K562 (cell line): ENCODE measurements around the gene PRR23A. TPM values are rescaled to one million over a fixed set of nuclear protein-coding genes. Genes with fewer than 3 reads are reported as not detected.

ENCODE experiments used
- polyA plus RNA-seq, 8 experiments: library from polyadenylated mRNA; depleted of rRNA in 4 of 8; stranded (reverse) in 5 of 8; unstranded in 3 of 8; fragments of >200 nt; fragmentation: Nextera tagmentation in 2 of 8; fragmentation: Illumina TruSeq in 1 of 8; extraction: Ambion mirVana in 2 of 8; extraction: Trizol in 1 of 8; gene quantifications; 2 replicates each; pipeline versions ENCODE4 v1.2.1 to v1.2.3, GENCODE V29; 2011 to 2014; ENCODE audit warnings: inconsistent platforms in 1 of 8, missing spikeins in 1 of 8
- total RNA-seq, 7 experiments: library from RNA; depleted of rRNA in 6 of 7; stranded (reverse); fragments of >200 nt in 6 of 7; fragmentation: Illumina TruSeq in 2 of 7; extraction: Trizol in 2 of 7; gene quantifications; 2 replicates each; pipeline versions ENCODE4 v1.2.1 to v1.2.3, GENCODE V29; 2011 to 2021; ENCODE audit warnings: low replicate concordance in 1 of 7

PRR23A gene
- total and polyA plus RNA-seq, 9 of the 15 experiments (the other 6 are each of a cell fraction or from before 2014, with no cell fraction given) = not detected

Other genes starting within 250 kb of the PRR23A start
- gene PIK3CB, start 171.3 kb downstream of the PRR23A start, total RNA-seq (2014; rRNA removed) = 26.2 and 30.0 TPM in 2 replicates
- 28.3 and 35.0 TPM in 2 replicates for gene PIK3CB, start 171.3 kb downstream of the PRR23A start, total RNA-seq (2014; rRNA removed; fragmentation: Illumina TruSeq; extraction: Trizol)
- gene PIK3CB, start 171.3 kb downstream of the PRR23A start, total RNA-seq (2015; rRNA removed; fragmentation: Illumina TruSeq; extraction: Trizol) = 21.6 and 23.0 TPM in 2 replicates
- gene PIK3CB, start 171.3 kb downstream of the PRR23A start, total RNA-seq (2021) = 53.8 and 62.6 TPM in 2 replicates
- gene PIK3CB, start 171.3 kb downstream of the PRR23A start, polyA plus RNA-seq (2011; rRNA removed) = 41.4 and 45.4 TPM in 2 replicates
- 58.8 and 59.8 TPM in 2 replicates for gene PIK3CB, start 171.3 kb downstream of the PRR23A start, polyA plus RNA-seq (2014; fragmentation: Illumina TruSeq; extraction: Trizol)
- 10 to 100 TPM; 15.3 to 19.6 TPM for gene PIK3CB, start 171.3 kb downstream of the PRR23A start, polyA plus RNA-seq (2014; fragmentation: Nextera tagmentation; extraction: Ambion mirVana)
- 36.9 and 40.4 TPM in 2 replicates for gene PIK3CB, start 171.3 kb downstream of the PRR23A start, polyA plus RNA-seq (2014; rRNA removed)
- 10.8 and 13.3 TPM in 2 replicates for gene FOXL2, start 59.1 kb downstream of the PRR23A start, total RNA-seq (2014; rRNA removed)
- 2.1 and 2.4 TPM in 2 replicates for gene FOXL2, start 59.1 kb downstream of the PRR23A start, total RNA-seq (2014; rRNA removed; fragmentation: Illumina TruSeq; extraction: Trizol)
- 4.1 and 4.6 TPM in 2 replicates for gene FOXL2, start 59.1 kb downstream of the PRR23A start, total RNA-seq (2015; rRNA removed; fragmentation: Illumina TruSeq; extraction: Trizol)
- 21.4 and 22.1 TPM in 2 replicates for gene FOXL2, start 59.1 kb downstream of the PRR23A start, total RNA-seq (2021)
- gene FOXL2, start 59.1 kb downstream of the PRR23A start, polyA plus RNA-seq (2011; rRNA removed) = 3.1 and 4.0 TPM in 2 replicates
- gene FOXL2, start 59.1 kb downstream of the PRR23A start, polyA plus RNA-seq (2014; fragmentation: Illumina TruSeq; extraction: Trizol) = 3.2 and 5.5 TPM in 2 replicates
- under 1 TPM; 0.27 to 0.29 TPM for gene FOXL2, start 59.1 kb downstream of the PRR23A start, polyA plus RNA-seq (2014; fragmentation: Nextera tagmentation; extraction: Ambion mirVana)
- gene FOXL2, start 59.1 kb downstream of the PRR23A start, polyA plus RNA-seq (2014; rRNA removed) = 12.6 and 14.3 TPM in 2 replicates
- gene FOXL2NB, start 59.1 kb downstream of the PRR23A start, total RNA-seq (2014; rRNA removed) = 9.5 and 12.6 TPM in 2 replicates
- 5.9 and 6.1 TPM in 2 replicates for gene FOXL2NB, start 59.1 kb downstream of the PRR23A start, total RNA-seq (2014; rRNA removed; fragmentation: Illumina TruSeq; extraction: Trizol)
- 5.0 and 5.1 TPM in 2 replicates for gene FOXL2NB, start 59.1 kb downstream of the PRR23A start, total RNA-seq (2015; rRNA removed; fragmentation: Illumina TruSeq; extraction: Trizol)
- gene FOXL2NB, start 59.1 kb downstream of the PRR23A start, total RNA-seq (2021) = 10.2 TPM in 2 replicates
- gene FOXL2NB, start 59.1 kb downstream of the PRR23A start, polyA plus RNA-seq (2011; rRNA removed) = 17.4 and 20.3 TPM in 2 replicates
- 9.0 and 10.1 TPM in 2 replicates for gene FOXL2NB, start 59.1 kb downstream of the PRR23A start, polyA plus RNA-seq (2014; fragmentation: Illumina TruSeq; extraction: Trizol)
- gene FOXL2NB, start 59.1 kb downstream of the PRR23A start, polyA plus RNA-seq (2014; fragmentation: Nextera tagmentation; extraction: Ambion mirVana) = under 1 TPM; 0.71 to 0.86 TPM
- gene FOXL2NB, start 59.1 kb downstream of the PRR23A start, polyA plus RNA-seq (2014; rRNA removed) = 13.5 and 18.4 TPM in 2 replicates
- gene PRR23B, start 14.7 kb upstream of the PRR23A start, total RNA-seq (2014; rRNA removed) = not detected in 2 replicates
- not detected in 2 replicates for gene PRR23B, start 14.7 kb upstream of the PRR23A start, total RNA-seq (2014; rRNA removed; fragmentation: Illumina TruSeq; extraction: Trizol)
- not detected in 2 replicates for gene PRR23B, start 14.7 kb upstream of the PRR23A start, total RNA-seq (2015; rRNA removed; fragmentation: Illumina TruSeq; extraction: Trizol)
- not detected in 2 replicates for gene PRR23B, start 14.7 kb upstream of the PRR23A start, total RNA-seq (2021)
- gene PRR23B, start 14.7 kb upstream of the PRR23A start, polyA plus RNA-seq (2011; rRNA removed) = not detected in 2 replicates
- gene PRR23B, start 14.7 kb upstream of the PRR23A start, polyA plus RNA-seq (2014; fragmentation: Illumina TruSeq; extraction: Trizol) = not detected in 2 replicates
- gene PRR23B, start 14.7 kb upstream of the PRR23A start, polyA plus RNA-seq (2014; fragmentation: Nextera tagmentation; extraction: Ambion mirVana) = not detected
- gene PRR23B, start 14.7 kb upstream of the PRR23A start, polyA plus RNA-seq (2014; rRNA removed) = not detected in 2 replicates
- not detected in 2 replicates for gene PRR23C, start 38.6 kb upstream of the PRR23A start, total RNA-seq (2014; rRNA removed)
- not detected in 2 replicates for gene PRR23C, start 38.6 kb upstream of the PRR23A start, total RNA-seq (2014; rRNA removed; fragmentation: Illumina TruSeq; extraction: Trizol)
- gene PRR23C, start 38.6 kb upstream of the PRR23A start, total RNA-seq (2015; rRNA removed; fragmentation: Illumina TruSeq; extraction: Trizol) = not detected in 2 replicates
- gene PRR23C, start 38.6 kb upstream of the PRR23A start, total RNA-seq (2021) = not detected in 2 replicates
- gene PRR23C, start 38.6 kb upstream of the PRR23A start, polyA plus RNA-seq (2011; rRNA removed) = not detected in 2 replicates
- not detected in 2 replicates for gene PRR23C, start 38.6 kb upstream of the PRR23A start, polyA plus RNA-seq (2014; fragmentation: Illumina TruSeq; extraction: Trizol)
- gene PRR23C, start 38.6 kb upstream of the PRR23A start, polyA plus RNA-seq (2014; fragmentation: Nextera tagmentation; extraction: Ambion mirVana) = not detected
- gene PRR23C, start 38.6 kb upstream of the PRR23A start, polyA plus RNA-seq (2014; rRNA removed) = not detected in 2 replicates